Testis (tissue), 2 donors: Measurements from ENCODE around the gene OTOP3.

ENCODE experiments used
- CTCF ChIP-seq, 3 experiments: fragments of 450-650 bp in 2 of 3; fragments of 200-600 bp in 1 of 3; sonication (generic) in 1 of 3; IDR thresholded peaks; one replicate each; pipeline ENCODE4 v1.5.1; 2016 to 2019; ENCODE audit warnings: antibody characterized with exemption in 3 of 3, mild to moderate bottlenecking in 2 of 3, moderate library complexity in 1 of 3
- POLR2A ChIP-seq: fragments of 450-650 bp; IDR thresholded peaks from one replicate; pipeline ENCODE4 v1.6.1; 2017; ENCODE audit warnings: antibody characterized with exemption, mild to moderate bottlenecking, moderate library complexity

GRCh38 chr17:74992223-74992622 is 56.5 kb downstream of the OTOP3 start:
- TF ChIP-seq CTCF (IDR thresholded peaks at IDR 0.05) (no peak), POLR2A (no peak)
